ENCODE results near the gene ITGAD.

ITGAD gene

DNA sequence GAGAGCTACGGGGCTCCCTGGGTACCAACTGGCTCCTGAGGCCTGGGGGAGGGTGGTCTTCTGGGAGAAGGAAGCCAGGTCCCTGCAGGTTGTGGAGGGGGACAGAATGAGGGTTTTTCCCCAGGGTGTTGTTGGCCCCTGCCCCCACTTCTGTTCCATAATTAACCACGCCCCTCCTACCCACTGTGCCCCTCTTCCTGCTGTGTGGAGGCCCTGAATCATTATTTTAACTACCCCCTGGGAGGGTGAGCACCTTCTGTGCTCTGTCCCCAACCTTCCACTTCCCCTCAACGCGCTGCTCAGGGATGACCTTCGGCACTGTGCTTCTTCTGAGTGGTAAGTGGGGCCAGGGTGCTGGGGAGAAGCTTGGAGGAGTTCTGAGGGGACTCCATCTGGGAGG lies at the start of gene ITGAD:
Gene ITGAD (plus strand): TSS at position 280 of the 400 bp plus-strand sequence. CDS start 26 bp downstream, at position 306.
- no peak within 1 kb of the TSS for H3K4me3 ChIP-seq (ENCODE audit: insufficient read depth, low read length, poor library complexity, severe bottlenecking)
- TF ChIP-seq CTCF (IDR thresholded peaks at IDR 0.05; ENCODE audit: insufficient read depth, low read length, poor library complexity, severe bottlenecking) (no peak), EZH2phosphoT487 (conservative IDR thresholded peaks at IDR 0.05; ENCODE audit: low read length) (no peak)
- H2AFZ ChIP-seq (ENCODE audit: low read depth, low read length, severe bottlenecking) = no peak within 1 kb of the TSS
- no peaks in the 10 kb centered on the region for H4K20me1 ChIP-seq (ENCODE audit: low read depth, low read length)
- H3K27ac ChIP-seq (ENCODE audit: low read depth, low read length) = no peak within 1 kb of the TSS
- no peaks in the 10 kb centered on the region for H3K27me3 ChIP-seq (ENCODE audit: low read length)
- no peaks in the 10 kb centered on the region for H3K9me3 ChIP-seq (ENCODE audit: insufficient read depth, low read length)
- no peaks in the 10 kb centered on the region for H3F3A ChIP-seq (ENCODE audit: insufficient read depth)
- H3K79me2 ChIP-seq (ENCODE audit: insufficient read depth, low read length) = no peaks in the 10 kb centered on the region
- H3K36me3 ChIP-seq (ENCODE audit: low read length) = no peaks in the 10 kb centered on the region
- H3K9ac ChIP-seq (ENCODE audit: low read length) = no peak within 1 kb of the TSS
- no peak within 1 kb of the TSS for H3K4me2 ChIP-seq (ENCODE audit: low read depth, low read length, poor library complexity, severe bottlenecking)
- no peaks in the 10 kb centered on the region for H3K9me2 ChIP-seq (replicated peaks; ENCODE audit: insufficient read depth, low read length)

GRCh38 chr16:31344712-31345111 lies 48.4 kb upstream of the ITGAD start:
- H2AFZ ChIP-seq (ENCODE audit: low read depth, low read length, severe bottlenecking) = no peak overlapping the region
- H3K27ac ChIP-seq (ENCODE audit: low read depth, low read length) = no peak overlapping the region
- H4K20me1 ChIP-seq (ENCODE audit: low read depth, low read length) = no peaks in the 10 kb centered on the region
- no peak for TF ChIP-seq EZH2phosphoT487 (conservative IDR thresholded peaks at IDR 0.05; ENCODE audit: low read length)
- H3K4me3 ChIP-seq (ENCODE audit: insufficient read depth, low read length, poor library complexity, severe bottlenecking) = no peak overlapping the region
- no peak overlapping the region for H3K9ac ChIP-seq (ENCODE audit: low read length)
- H3K27me3 ChIP-seq (ENCODE audit: low read length) = no peaks in the 10 kb centered on the region
- H3K9me3 ChIP-seq (ENCODE audit: insufficient read depth, low read length) = no peaks in the 10 kb centered on the region
- H3F3A ChIP-seq (ENCODE audit: insufficient read depth) = no peaks in the 10 kb centered on the region
- no peaks in the 10 kb centered on the region for H3K9me2 ChIP-seq (replicated peaks; ENCODE audit: insufficient read depth, low read length)
- no peaks in the 10 kb centered on the region for H3K79me2 ChIP-seq (ENCODE audit: insufficient read depth, low read length)
- no peak overlapping the region for H3K4me2 ChIP-seq (ENCODE audit: low read depth, low read length, poor library complexity, severe bottlenecking)
- no peaks in the 10 kb centered on the region for H3K36me3 ChIP-seq (ENCODE audit: low read length)

- H3K4me2 ChIP-seq (ENCODE audit: low read depth, low read length, poor library complexity, severe bottlenecking) = no peak overlapping the region
- H3K9me3 ChIP-seq (ENCODE audit: insufficient read depth, low read length) = no peaks in the 10 kb centered on the region
- no peak overlapping the region for H3K27ac ChIP-seq (ENCODE audit: low read depth, low read length)
- H2AFZ ChIP-seq (ENCODE audit: low read depth, low read length, severe bottlenecking) = no peak overlapping the region
- H3K79me2 ChIP-seq (ENCODE audit: insufficient read depth, low read length) = no peaks in the 10 kb centered on the region
- no peak for TF ChIP-seq EZH2phosphoT487 (conservative IDR thresholded peaks at IDR 0.05; ENCODE audit: low read length)
- no peak for TF ChIP-seq CTCF (IDR thresholded peaks at IDR 0.05; ENCODE audit: insufficient read depth, low read length, poor library complexity, severe bottlenecking)
- no peaks in the 10 kb centered on the region for H3F3A ChIP-seq (ENCODE audit: insufficient read depth)
- no peaks in the 10 kb centered on the region for H3K36me3 ChIP-seq (ENCODE audit: low read length)
- H3K27me3 ChIP-seq (ENCODE audit: low read length) = no peaks in the 10 kb centered on the region
- H3K4me3 ChIP-seq (ENCODE audit: insufficient read depth, low read length, poor library complexity, severe bottlenecking) = no peak overlapping the region
- H3K9ac ChIP-seq (ENCODE audit: low read length) = no peak overlapping the region
- no peaks in the 10 kb centered on the region for H4K20me1 ChIP-seq (ENCODE audit: low read depth, low read length)
- H3K9me2 ChIP-seq (replicated peaks; ENCODE audit: insufficient read depth, low read length) = no peaks in the 10 kb centered on the region
Observed at GRCh38 chr16:31347445-31347844, 45.7 kb upstream of the ITGAD start.

DNA sequence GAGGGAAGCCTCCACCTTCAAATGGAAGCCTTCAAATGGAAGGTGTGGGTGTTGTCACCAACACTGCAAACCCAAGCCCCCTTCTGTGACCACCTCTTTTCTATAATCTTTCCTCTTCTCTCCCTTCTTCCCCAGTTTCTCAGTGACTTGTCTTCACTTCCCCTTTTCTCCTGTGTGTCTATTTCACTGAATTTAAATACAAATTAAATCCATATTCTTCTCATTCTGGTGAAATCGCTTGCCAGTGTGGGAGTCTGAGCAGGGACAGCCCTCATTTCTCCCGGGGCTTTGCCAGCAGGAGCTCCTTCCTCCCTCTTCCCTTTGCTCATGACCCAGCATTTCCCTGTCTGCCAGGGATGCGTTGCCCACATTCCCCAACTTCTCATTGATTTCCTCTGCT lies 44.6 kb upstream of the ITGAD start:
- H3K27ac ChIP-seq (ENCODE audit: low read depth, low read length) = no peak overlapping the region
- no peaks in the 10 kb centered on the region for H3K9me2 ChIP-seq (replicated peaks; ENCODE audit: insufficient read depth, low read length)
- no peak overlapping the region for H3K9ac ChIP-seq (ENCODE audit: low read length)
- no peak overlapping the region for H3K4me3 ChIP-seq (ENCODE audit: insufficient read depth, low read length, poor library complexity, severe bottlenecking)
- H2AFZ ChIP-seq (ENCODE audit: low read depth, low read length, severe bottlenecking) = no peak overlapping the region
- no peaks in the 10 kb centered on the region for H3K9me3 ChIP-seq (ENCODE audit: insufficient read depth, low read length)
- no peaks in the 10 kb centered on the region for H3K36me3 ChIP-seq (ENCODE audit: low read length)
- no peaks in the 10 kb centered on the region for H3F3A ChIP-seq (ENCODE audit: insufficient read depth)
- no peaks in the 10 kb centered on the region for H4K20me1 ChIP-seq (ENCODE audit: low read depth, low read length)
- no peak overlapping the region for H3K4me2 ChIP-seq (ENCODE audit: low read depth, low read length, poor library complexity, severe bottlenecking)
- no peaks in the 10 kb centered on the region for H3K27me3 ChIP-seq (ENCODE audit: low read length)
- TF ChIP-seq EZH2phosphoT487 (conservative IDR thresholded peaks at IDR 0.05; ENCODE audit: low read length) (no peak), CTCF (IDR thresholded peaks at IDR 0.05; ENCODE audit: insufficient read depth, low read length, poor library complexity, severe bottlenecking) (no peak)
- no peaks in the 10 kb centered on the region for H3K79me2 ChIP-seq (ENCODE audit: insufficient read depth, low read length)
